ENCODE measurements around the gene LRRC74A.

LRRC74A gene

GRCh38 chr14:76848879-76849278 is 22.7 kb downstream of the LRRC74A start:
- DNase-seq (ENCODE audit: low read depth): no peak

DNA sequence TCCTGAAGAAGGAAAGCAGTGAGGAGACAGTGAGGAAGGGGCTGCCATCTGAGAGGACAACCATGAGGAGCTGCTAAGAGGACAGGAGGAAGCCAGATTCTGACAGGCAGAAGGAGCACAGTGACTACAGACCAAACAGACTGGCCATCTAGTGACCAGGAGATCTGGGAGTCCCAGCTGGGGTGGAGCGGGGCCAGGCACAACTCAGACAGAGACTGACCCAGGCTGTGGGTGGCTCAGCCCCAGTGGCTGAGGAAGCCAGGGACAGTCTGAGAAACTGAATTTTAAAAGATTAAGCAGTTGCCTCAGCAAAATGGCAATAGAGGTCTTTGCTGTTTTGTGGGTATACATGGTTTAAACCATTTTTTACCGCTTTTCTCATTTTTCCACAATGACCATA is 28.9 kb downstream of the LRRC74A start:
- DNase-seq (ENCODE audit: low read depth): no peak

GRCh38 chr14:76856769-76857168 is 30.6 kb downstream of the LRRC74A start:
- no peak for DNase-seq (ENCODE audit: low read depth)

DNA sequence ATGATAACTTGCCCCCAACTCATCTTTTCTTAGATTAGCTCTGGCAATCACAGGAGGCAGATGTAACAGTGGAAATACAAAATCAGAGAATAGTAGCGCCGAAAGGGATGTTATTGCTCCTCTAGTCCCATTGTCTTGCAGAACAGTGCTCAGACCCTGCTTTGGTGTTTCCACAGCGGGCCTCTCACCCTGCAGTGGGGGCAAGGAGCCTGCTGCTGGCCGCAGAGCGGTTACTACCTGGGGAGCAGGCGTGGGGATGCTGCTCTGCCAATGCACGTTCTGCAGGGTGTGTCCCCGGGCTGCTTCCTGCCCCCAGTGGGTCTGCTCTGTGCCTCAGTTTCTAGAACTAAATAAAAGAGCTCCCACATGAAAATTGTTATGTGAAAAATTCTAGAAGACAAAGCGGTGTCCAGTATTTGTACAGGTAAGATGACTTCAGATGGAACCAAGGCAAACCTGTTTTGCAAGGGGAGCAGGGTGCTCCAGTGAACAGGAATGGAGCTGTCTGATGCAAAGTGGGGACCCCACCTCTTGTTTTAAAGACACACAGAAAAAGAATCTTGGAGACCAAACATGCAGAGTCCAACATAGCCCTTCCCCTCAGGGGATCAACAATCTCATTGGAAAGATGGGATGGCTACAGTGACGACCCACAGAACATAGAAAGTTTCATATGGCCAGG is 35.5 kb downstream of the LRRC74A start:
- no peak for DNase-seq (ENCODE audit: low read depth)

- no peak for DNase-seq (ENCODE audit: low read depth)
Observed at GRCh38 chr14:76862546-76863282, 36.5 kb downstream of the LRRC74A start.

DNA sequence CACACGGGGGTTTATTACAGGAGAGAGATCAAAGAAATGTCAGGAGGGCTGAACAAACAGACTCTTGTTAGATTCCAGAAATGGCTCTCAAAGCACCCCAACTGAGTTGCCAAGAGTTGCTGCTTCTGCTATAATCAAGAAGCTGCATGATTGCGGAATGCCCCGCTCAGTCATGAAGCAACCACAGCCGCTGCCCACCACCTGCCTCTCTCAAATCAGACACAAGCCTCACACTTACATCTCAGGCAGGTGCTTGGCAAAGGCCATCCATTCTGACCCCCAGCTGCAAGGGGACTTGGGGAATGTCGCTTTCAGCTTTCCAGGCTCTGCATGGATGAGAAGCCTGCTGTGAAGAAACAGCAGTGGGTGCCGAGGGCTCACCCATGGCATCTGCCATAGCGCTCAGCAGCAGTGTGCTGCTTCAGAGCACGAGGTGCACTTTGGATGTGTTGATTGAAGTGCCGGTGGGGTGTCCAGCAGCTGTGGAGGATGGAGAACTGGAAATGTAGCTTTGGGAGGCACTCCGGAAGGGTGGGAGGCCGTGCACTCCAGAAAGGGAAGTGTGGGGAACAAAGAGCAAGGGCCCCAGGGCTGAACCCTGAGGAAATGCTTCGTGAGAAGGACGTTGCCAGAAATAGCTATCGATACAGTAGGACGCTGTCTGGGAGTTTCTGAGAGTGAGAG is 37.7 kb downstream of the LRRC74A start:
- DNase-seq (ENCODE audit: low read depth): no peak

- no peak for DNase-seq (ENCODE audit: low read depth)
Observed at GRCh38 chr14:76866456-76866855, 40.2 kb downstream of the LRRC74A start.

DNA sequence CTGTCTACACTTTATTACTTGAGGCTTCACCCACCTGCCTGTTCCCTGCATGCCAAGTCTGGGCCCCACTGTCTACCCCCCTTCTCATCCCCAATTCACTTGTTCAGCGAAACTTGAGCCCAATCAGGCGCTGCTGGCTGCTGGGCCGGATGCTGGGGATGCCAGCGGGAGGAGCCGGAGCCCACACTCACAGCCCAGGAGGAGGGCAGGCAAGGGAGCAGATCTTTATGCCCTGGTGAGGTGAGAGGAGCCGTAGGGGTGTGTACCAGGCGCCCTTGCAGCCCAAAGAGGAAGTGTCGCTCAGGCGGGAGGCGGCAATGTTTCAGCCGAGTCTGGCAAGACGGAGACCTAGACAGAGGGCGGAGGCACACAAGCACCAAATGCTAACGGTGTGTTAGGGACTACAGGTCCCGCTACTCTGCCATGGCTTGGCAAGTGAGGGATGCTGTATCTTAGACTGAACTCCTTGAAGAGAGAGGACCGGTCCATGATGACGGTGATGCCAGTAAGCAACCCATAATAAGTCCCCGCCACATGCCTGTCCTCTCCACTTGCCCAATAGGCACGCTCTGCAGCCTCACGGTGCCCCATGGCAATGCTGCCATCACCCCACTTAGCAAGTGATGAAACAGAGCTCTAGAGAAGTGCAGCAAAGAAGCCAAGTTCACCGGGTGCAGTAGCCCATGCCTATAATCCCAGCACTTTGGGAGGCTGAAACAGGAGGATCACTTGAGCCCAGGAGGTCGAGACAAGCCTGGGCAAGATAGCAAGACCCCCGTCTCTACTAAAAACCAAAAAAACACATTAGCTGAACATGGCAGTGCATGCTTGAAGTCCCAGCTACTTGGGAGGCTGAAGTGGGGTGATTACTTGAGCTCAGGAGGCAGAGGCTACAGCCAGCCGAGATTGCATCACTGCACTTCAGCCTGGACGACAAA is 41.6 kb downstream of the LRRC74A start:
- no peak for DNase-seq (ENCODE audit: low read depth)

DNA sequence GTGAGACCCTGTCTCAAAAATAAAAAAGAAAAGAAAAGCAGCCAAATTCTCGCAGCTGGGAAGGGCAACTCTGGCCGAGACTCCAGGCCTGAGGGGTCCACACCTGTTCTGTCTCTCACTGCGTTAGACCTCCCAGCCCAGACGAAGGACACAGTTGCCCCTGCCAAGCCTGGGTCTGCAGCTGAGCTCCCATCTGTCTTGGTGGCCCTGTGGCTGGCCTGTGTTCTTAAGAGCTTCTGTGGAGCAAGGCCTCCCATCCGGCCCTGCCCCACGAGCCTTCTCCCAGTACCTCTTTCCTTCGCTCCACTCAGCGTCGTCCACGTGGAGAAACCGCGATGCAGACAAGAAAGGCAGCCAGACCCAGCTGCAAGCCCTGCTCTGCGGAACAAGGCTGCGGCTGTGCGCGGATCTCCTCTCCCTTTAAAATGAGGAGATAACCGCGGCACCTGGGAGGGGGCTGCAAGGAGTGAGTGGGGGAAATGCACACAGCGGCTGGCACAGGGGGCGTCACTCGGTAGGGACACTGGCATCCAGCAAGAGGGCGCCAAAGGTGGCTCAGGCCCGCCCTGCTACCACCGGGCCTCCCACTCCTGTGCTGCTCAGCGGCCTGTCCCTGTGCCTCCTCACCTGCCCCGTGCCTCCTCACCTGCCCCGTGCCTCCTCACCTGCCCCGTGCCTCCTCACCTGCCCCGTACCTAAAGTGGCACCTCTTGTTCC is 42.4 kb downstream of the LRRC74A start:
- DNase-seq (ENCODE audit: low read depth): no peak

DNA sequence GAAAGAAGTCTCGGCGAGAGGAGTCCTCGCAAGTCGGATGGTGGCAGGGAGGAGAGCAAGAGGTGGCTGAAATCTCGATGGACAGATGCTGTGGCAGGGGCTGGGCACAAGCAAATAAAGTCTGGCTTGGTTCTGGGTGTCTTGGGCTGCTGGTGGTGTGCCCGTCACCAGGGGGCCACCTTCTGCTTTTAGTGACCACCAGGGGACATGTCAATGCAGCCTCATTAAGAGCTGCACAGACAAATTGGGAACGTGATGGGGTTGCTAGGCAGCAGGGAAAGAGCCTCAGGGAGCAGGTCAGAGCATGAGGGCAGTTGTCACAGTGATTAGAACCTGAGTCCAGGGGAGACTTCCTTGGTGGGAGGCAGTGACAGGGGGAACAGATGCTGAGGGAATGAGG is 44.0 kb downstream of the LRRC74A start:
- DNase-seq (ENCODE audit: low read depth): no peak

DNA sequence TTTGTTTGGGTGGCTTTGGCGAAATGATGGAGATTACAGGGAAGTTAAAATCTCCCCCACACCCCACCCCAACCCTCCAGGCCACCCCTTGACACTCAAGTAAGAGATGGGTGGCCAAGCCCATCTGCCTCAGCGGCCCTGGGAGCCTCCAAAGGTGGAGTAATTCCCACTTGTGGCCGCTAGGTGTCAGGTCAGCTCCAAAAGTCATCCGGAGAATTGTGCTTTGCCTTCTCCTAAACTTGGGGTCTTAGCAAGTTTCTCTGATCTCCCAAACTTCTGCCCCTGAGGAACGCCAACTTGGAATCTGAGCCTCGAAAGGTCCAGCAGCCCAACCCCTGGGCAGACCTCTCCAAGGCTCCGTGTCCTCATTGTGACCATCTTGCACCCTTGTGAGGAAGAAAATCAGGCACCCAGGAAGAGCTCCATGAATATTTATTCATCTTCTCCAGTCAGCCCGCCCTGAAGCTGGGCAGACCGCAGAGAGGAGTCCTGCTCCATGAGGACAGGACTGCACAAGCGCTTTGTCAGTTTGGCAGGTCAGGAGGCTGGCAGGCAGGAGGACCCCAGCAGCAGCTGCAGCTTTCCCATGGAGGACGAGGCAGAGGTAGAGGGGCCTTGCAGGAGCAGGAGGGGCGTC is 46.7 kb downstream of the LRRC74A start:
- peak; percentile 49 for DNase-seq (ENCODE audit: low read depth)

GRCh38 chr14:76874734-76875133 is 48.5 kb downstream of the LRRC74A start:
- DNase-seq (ENCODE audit: low read depth): no peak

GRCh38 chr14:76876076-76876475 is 49.9 kb downstream of the LRRC74A start:
- peak; percentile 11 for DNase-seq (ENCODE audit: low read depth)

GRCh38 chr14:76877871-76878270 is 51.7 kb downstream of the LRRC74A start:
- no peak for DNase-seq (ENCODE audit: low read depth)

GRCh38 chr14:76880449-76880848 is 54.2 kb downstream of the LRRC74A start:
- no peak for DNase-seq (ENCODE audit: low read depth)

GRCh38 chr14:76881348-76881747 is 55.1 kb downstream of the LRRC74A start:
- DNase-seq (ENCODE audit: low read depth): no peak

- DNase-seq (ENCODE audit: low read depth): no peak
Observed at GRCh38 chr14:76882651-76883050, 56.4 kb downstream of the LRRC74A start.

- no peak for DNase-seq (ENCODE audit: low read depth)
Observed at GRCh38 chr14:76883447-76883846, 57.2 kb downstream of the LRRC74A start.

- no peak for DNase-seq (ENCODE audit: low read depth)
Observed at GRCh38 chr14:76884394-76884793, 58.2 kb downstream of the LRRC74A start.

DNA sequence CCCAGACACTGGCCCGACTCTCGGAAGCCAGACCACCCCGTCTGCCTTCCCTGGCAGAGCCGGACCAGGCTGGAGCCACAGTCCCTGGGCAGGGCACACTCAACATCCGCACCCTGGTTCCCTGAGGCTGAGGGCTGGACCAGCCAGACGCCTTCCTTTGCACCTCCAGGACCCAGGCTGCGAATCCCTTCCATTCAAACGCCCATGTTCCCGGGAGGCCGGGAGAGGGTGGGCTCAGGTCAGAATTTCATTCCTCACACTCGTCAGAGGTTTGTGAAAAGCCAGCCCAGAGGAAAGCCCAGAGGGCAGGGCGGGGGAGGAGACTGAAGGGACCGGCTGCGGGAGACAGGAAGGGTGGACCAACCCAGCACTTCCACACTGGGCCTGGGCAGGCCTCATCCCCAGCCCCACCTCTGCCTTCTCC is 58.7 kb downstream of the LRRC74A start:
- no peak for DNase-seq (ENCODE audit: low read depth)

- DNase-seq (ENCODE audit: low read depth): no peak
Observed at GRCh38 chr14:76887191-76887590, 61.0 kb downstream of the LRRC74A start.

All from stimulated activated CD8-positive, alpha-beta memory T cell treated with anti-CD3 and anti-CD28 coated beads, Interleukin-12 subunit alpha, Interleukin-12 subunit beta, amount 100 ng/mL, for 1 hour (primary cell).